Liver (tissue), 9 donors: Measurements from ENCODE around the gene NRM. TPM values are rescaled to one million over a fixed set of nuclear protein-coding genes. Genes with fewer than 3 reads are reported as not detected.

Experiments used
- DNase-seq: peaks from one replicate; pipeline ENCODE4 v3.0.0-alpha.2; 2017; ENCODE audit warnings: low spot score
- H3K27ac ChIP-seq, 2 donors: one replicate each; pipeline ENCODE4 v1.7.0; 2013; ENCODE audit warnings: inconsistent platforms in 2 of 2, low read length in 2 of 2, control low read depth in 1 of 2, low read depth in 1 of 2, mild to moderate bottlenecking in 1 of 2
- H3K27me3 ChIP-seq, 4 donors: one replicate each; pipeline versions ENCODE4 v1.6.1 to v1.7.0; 2013; ENCODE audit warnings: low read length in 3 of 4, inconsistent platforms in 1 of 4, mild to moderate bottlenecking in 1 of 4, moderate library complexity in 1 of 4; ENCODE audit not compliant: control insufficient read depth in 4 of 4, insufficient read depth in 4 of 4
- H3K36me3 ChIP-seq, 4 donors: one replicate each; pipeline versions ENCODE4 v1.6.1 to v1.7.0; 2013; ENCODE audit warnings: low read length in 3 of 4, mild to moderate bottlenecking in 3 of 4, low read depth in 1 of 4, moderate library complexity in 1 of 4; ENCODE audit not compliant: control insufficient read depth in 4 of 4, insufficient read depth in 3 of 4
- H3K4me1 ChIP-seq, 4 donors: one replicate each; pipeline versions ENCODE4 v1.6.1 to v1.7.0; 2013; ENCODE audit warnings: low read length in 3 of 4, mild to moderate bottlenecking in 3 of 4, moderate library complexity in 1 of 4; ENCODE audit not compliant: control insufficient read depth in 4 of 4, insufficient read depth in 4 of 4
- H3K4me3 ChIP-seq, 3 donors: one replicate each; pipeline versions ENCODE4 v1.6.1 to v1.7.0; 2013; ENCODE audit warnings: low read length in 3 of 3, control low read depth in 1 of 3, low read depth in 1 of 3, mild to moderate bottlenecking in 1 of 3
- H3K9ac ChIP-seq, 2 donors: one replicate each; pipeline ENCODE4 v1.7.0; 2013; ENCODE audit warnings: low read length in 2 of 2, mild to moderate bottlenecking in 2 of 2, moderate library complexity in 2 of 2, control low read depth in 1 of 2, low read depth in 1 of 2
- H3K9me3 ChIP-seq, 4 donors: one replicate each; pipeline versions ENCODE4 v1.6.1 to v1.7.0; 2013; ENCODE audit warnings: low read length in 3 of 4; ENCODE audit not compliant: control insufficient read depth in 4 of 4
- EGR1 ChIP-seq, 2 donors: IDR thresholded peaks; 2 replicates each; pipeline ENCODE4 v1.6.1; 2016 to 2018; ENCODE audit warnings: antibody characterized with exemption in 2 of 2, low read depth in 2 of 2
- GABPA ChIP-seq, 2 donors: IDR thresholded peaks in 1 of 2; conservative IDR thresholded peaks in 1 of 2; 2 replicates each; pipeline ENCODE4 v1.6.1; 2016; ENCODE audit warnings: antibody characterized with exemption in 2 of 2, mild to moderate bottlenecking in 1 of 2, moderate library complexity in 1 of 2
- HNF4A ChIP-seq, 2 donors: conservative IDR thresholded peaks; 2 replicates each; pipeline ENCODE4 v1.6.1; 2016; ENCODE audit warnings: antibody characterized with exemption in 2 of 2, mild to moderate bottlenecking in 2 of 2
- HNF4G ChIP-seq: IDR thresholded peaks from 2 replicates; pipeline ENCODE4 v1.6.1; 2016; ENCODE audit warnings: antibody characterized with exemption
- JUND ChIP-seq, 2 donors: IDR thresholded peaks; 2 replicates each; pipeline ENCODE4 v1.6.1; 2016; ENCODE audit warnings: antibody characterized with exemption in 2 of 2
- NR2F2 ChIP-seq: IDR thresholded peaks from 2 replicates; pipeline ENCODE4 v1.6.1; 2016; ENCODE audit warnings: antibody characterized with exemption
- RAD21 ChIP-seq, 2 donors: IDR thresholded peaks; 2 replicates each; pipeline ENCODE4 v1.6.1; 2016; ENCODE audit warnings: antibody characterized with exemption in 2 of 2, mild to moderate bottlenecking in 2 of 2
- RXRA ChIP-seq, 2 donors: IDR thresholded peaks; 2 replicates each; pipeline ENCODE4 v1.6.1; 2017 to 2018; ENCODE audit warnings: antibody characterized with exemption in 2 of 2, mild to moderate bottlenecking in 1 of 2
- SP1 ChIP-seq: IDR thresholded peaks from 2 replicates; pipeline ENCODE4 v1.6.1; 2018; ENCODE audit warnings: antibody characterized with exemption, mild to moderate bottlenecking
- WGBS: extraction: QIAGEN DNeasy Blood & Tissue Kit; methylation state at CpG from one replicate; pipeline ENCODE4 v1.1.7; 2013; 5-methylcytosine and 5-hydroxymethylcytosine counted together
- polyA plus RNA-seq, 2 donors: library from polyadenylated mRNA; stranded (reverse) in 1 of 2; unstranded in 1 of 2; fragments of 200-250 nt in 1 of 2; fragments of >200 nt in 1 of 2; fragmentation: Nextera tagmentation in 1 of 2; extraction: Ambion mirVana in 1 of 2; gene quantifications; one replicate each; pipeline versions ENCODE4 v1.2.1 to v1.2.3, GENCODE V29; 2013 to 2015
- total RNA-seq, 2 donors: library from RNA; depleted of rRNA; stranded (reverse); fragments of >200 nt; gene quantifications; one replicate each; pipeline ENCODE4 v1.2.3, GENCODE V29; 2014
- TF ChIP-seq, protein P1 (sequence below): IDR thresholded peaks from 2 replicates; pipeline ENCODE4 v1.6.1; 2016; ENCODE audit warnings: antibody characterized with exemption, mild to moderate bottlenecking
- TF ChIP-seq, protein P2 (sequence below): IDR thresholded peaks from 2 replicates; pipeline ENCODE4 v1.6.1; 2016; ENCODE audit warnings: antibody characterized with exemption
- TF ChIP-seq, protein P3 (sequence below): IDR thresholded peaks from 2 replicates; pipeline ENCODE4 v1.6.1; 2016; ENCODE audit warnings: antibody characterized with exemption
- TF ChIP-seq, protein P4 (sequence below): fragments of 150-350 bp; IDR thresholded peaks from 2 replicates; pipeline ENCODE4 v1.5.1; 2017; ENCODE audit warnings: improper control_type of control experiment, low read depth, low read length; ENCODE audit not compliant: missing input control
- donor health status: healthy.
- donor health status: healthy.
- donor health status: healthy.
- donor health status: healthy.
- donor health status: healthy.

NRM gene
- total and polyA plus RNA-seq, 4 donors: 0.59 to 3.3 (median 2.4) TPM

DNA sequence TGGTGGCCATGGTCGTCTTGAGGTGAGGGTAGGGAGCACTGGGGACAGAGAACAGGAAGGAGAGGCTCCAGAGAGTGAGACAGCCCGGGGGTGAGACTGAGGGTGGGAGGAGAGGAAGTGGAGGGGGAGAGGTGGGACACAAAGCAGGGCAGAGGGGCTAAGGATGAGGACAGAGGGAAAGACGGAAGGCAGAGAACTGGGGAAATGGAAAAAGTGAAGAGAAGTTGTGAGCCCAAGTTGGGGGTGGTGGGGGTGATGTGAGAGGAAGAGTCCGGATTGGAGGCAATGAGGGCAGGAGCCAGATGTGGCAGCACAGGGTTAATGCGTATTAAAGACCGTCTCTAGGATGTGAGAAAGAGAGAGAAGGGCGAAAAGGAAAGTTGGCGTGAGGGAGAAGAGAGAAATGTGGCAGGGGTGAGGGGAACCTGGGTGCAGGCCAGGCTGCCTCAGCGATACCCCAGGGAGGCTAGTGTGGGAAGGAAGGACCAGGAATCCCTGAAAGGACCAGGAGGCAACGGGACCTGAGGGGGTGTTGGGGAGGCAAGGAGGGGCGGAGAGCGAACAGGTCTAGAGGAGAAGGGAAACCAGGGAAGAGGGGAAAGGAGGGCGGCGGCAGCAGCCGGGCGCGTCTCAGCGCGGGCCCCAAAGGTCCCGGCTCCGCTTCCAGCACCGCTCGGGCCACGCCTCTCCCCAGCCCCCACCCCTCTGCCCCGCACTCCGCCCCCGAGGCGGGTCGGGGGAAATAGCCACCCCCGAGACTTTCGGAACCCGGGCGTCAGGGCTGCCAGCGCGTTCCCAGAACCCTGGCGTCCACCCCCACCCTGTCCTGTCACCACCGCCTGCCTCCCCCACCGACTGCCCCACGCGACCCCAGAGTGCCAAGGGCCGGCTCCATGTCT, 4.5 kb downstream of the NRM start, which contains the start of gene PPP1R18:
Gene PPP1R18 (minus strand): TSS at position 637 of the 899 bp plus-strand sequence. CDS start 627 bp downstream, at position 10.
- Histone ChIP-seq H3K4me1 (peaks cover 19 to 74% (median 57%) of the 10 kb centered on the region in 4 donors), H3K27me3 (no peaks in the 10 kb centered on the region), H3K9ac (peak within 1 kb of the TSS; percentile 75 to 81), H3K36me3 (no peaks in the 10 kb centered on the region), H3K9me3 (no peaks in the 10 kb centered on the region), H3K27ac (peak within 1 kb of the TSS; percentile 97 to 99), H3K4me3 (peak within 1 kb of the TSS; percentile 60 to 94 (median 77))
- WGBS: 4% methylated on average over 41 of the region's 41 CpGs
- no peak for TF ChIP-seq SP1
- TF ChIP-seq RAD21 (IDR thresholded peaks at IDR 0.05): no peak
- no peak for TF ChIP-seq RXRA (IDR thresholded peaks at IDR 0.05)
- TF ChIP-seq HNF4A (conservative IDR thresholded peaks at IDR 0.05): peak in 1 of 2 donors; percentile 11
- TF ChIP-seq JUND (IDR thresholded peaks at IDR 0.05): no peak
- TF ChIP-seq EGR1 (IDR thresholded peaks at IDR 0.05; ENCODE audit: low read depth in 2 of 2): peak in 1 of 2 donors; percentile 15
- TF ChIP-seq HNF4G: no peak
- TF ChIP-seq, protein P1, sequence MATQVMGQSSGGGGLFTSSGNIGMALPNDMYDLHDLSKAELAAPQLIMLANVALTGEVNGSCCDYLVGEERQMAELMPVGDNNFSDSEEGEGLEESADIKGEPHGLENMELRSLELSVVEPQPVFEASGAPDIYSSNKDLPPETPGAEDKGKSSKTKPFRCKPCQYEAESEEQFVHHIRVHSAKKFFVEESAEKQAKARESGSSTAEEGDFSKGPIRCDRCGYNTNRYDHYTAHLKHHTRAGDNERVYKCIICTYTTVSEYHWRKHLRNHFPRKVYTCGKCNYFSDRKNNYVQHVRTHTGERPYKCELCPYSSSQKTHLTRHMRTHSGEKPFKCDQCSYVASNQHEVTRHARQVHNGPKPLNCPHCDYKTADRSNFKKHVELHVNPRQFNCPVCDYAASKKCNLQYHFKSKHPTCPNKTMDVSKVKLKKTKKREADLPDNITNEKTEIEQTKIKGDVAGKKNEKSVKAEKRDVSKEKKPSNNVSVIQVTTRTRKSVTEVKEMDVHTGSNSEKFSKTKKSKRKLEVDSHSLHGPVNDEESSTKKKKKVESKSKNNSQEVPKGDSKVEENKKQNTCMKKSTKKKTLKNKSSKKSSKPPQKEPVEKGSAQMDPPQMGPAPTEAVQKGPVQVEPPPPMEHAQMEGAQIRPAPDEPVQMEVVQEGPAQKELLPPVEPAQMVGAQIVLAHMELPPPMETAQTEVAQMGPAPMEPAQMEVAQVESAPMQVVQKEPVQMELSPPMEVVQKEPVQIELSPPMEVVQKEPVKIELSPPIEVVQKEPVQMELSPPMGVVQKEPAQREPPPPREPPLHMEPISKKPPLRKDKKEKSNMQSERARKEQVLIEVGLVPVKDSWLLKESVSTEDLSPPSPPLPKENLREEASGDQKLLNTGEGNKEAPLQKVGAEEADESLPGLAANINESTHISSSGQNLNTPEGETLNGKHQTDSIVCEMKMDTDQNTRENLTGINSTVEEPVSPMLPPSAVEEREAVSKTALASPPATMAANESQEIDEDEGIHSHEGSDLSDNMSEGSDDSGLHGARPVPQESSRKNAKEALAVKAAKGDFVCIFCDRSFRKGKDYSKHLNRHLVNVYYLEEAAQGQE: no peak
- TF ChIP-seq GABPA (IDR thresholded peaks at IDR 0.05 in 1 of 2, conservative IDR thresholded peaks at IDR 0.05 in 1 of 2): no peak
- TF ChIP-seq, protein P2, sequence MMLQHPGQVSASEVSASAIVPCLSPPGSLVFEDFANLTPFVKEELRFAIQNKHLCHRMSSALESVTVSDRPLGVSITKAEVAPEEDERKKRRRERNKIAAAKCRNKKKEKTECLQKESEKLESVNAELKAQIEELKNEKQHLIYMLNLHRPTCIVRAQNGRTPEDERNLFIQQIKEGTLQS: no peak
- TF ChIP-seq, protein P3, sequence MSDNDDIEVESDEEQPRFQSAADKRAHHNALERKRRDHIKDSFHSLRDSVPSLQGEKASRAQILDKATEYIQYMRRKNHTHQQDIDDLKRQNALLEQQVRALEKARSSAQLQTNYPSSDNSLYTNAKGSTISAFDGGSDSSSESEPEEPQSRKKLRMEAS: no peak
- no peak for TF ChIP-seq NR2F2
- DNase-seq: peak; percentile 66

DNA sequence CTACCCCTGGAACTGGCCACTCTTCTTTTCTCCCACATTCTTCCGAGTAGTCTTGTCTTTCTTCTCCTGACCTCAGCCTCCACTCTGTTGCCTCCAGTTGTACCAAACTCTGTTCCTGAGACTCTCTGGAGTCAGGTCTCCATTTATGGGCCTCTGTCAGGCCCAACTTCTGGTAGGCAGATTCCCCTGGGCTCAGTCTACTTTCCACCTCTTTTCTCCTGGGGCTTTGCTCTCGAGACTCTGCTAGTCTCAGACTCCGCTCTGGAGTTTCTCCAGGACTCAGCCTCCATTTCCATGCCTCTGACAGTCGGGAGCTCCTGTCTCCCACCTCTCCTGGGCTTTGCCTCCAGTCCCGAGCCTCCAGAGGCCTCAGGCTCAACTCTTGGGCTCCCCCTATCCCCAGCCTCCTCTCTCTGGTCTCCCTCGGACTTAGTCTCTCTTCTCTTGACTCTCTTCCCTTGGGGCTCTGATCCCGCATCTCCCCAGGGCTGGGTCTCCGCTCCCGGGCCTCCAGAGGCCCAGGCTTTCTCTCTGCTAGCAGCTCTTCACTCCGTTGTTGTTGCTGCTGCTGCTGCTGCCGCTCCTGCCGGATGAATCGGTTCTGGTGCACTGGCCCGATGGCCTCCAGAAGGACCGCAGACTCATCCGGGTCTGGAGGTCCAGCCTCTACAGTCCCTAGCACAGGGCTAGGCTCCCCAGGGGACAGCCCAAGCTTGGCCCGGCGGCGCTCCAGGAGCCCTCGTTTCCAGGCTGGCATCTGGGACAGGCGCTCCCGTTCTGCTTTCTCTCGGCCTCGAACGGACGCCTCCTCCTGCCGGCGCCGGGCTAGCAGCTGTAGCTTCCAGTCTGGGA, 5.4 kb downstream of the NRM start:
- TF ChIP-seq EGR1 (IDR thresholded peaks at IDR 0.05; ENCODE audit: low read depth in 2 of 2): no peak
- TF ChIP-seq, protein P4, sequence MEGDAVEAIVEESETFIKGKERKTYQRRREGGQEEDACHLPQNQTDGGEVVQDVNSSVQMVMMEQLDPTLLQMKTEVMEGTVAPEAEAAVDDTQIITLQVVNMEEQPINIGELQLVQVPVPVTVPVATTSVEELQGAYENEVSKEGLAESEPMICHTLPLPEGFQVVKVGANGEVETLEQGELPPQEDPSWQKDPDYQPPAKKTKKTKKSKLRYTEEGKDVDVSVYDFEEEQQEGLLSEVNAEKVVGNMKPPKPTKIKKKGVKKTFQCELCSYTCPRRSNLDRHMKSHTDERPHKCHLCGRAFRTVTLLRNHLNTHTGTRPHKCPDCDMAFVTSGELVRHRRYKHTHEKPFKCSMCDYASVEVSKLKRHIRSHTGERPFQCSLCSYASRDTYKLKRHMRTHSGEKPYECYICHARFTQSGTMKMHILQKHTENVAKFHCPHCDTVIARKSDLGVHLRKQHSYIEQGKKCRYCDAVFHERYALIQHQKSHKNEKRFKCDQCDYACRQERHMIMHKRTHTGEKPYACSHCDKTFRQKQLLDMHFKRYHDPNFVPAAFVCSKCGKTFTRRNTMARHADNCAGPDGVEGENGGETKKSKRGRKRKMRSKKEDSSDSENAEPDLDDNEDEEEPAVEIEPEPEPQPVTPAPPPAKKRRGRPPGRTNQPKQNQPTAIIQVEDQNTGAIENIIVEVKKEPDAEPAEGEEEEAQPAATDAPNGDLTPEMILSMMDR: no peak
- no peak for TF ChIP-seq RXRA (IDR thresholded peaks at IDR 0.05)
- TF ChIP-seq GABPA (IDR thresholded peaks at IDR 0.05 in 1 of 2, conservative IDR thresholded peaks at IDR 0.05 in 1 of 2): no peak
- TF ChIP-seq, protein P2: no peak
- TF ChIP-seq, protein P3: no peak
- TF ChIP-seq, protein P1: no peak
- TF ChIP-seq JUND (IDR thresholded peaks at IDR 0.05): no peak
- Histone ChIP-seq H3K27me3 (no peaks in the 10 kb centered on the region), H3K27ac (peak overlapping the region; percentile 97 to 99), H3K9ac (peak overlapping the region; percentile 75 to 81), H3K4me1 (peaks cover 19 to 71% (median 53%) of the 10 kb centered on the region in 4 donors), H3K36me3 (no peaks in the 10 kb centered on the region), H3K9me3 (no peaks in the 10 kb centered on the region), H3K4me3 (peak overlapping the region; percentile 60 to 94 (median 77))
- DNase-seq: no peak
- WGBS: 61% methylated on average over 29 of the region's 29 CpGs
